GM18508 (cell line): ENCODE measurements around the gene STAT5A.
"Not testable (repeated sequence)": the region's sequence is repeated elsewhere in the genome, so short reads cannot be mapped to it uniquely, and the experiment has no call there.

ENCODE experiments used
- ATAC-seq: cut with Tn5 transposase; IDR thresholded peaks from one replicate; pipeline ENCODE4 v1.9.1; 2021; ENCODE audit warnings: moderate number of reproducible peaks; ENCODE audit not compliant: insufficient read depth, unreplicated experiment

Gene STAT5A

GRCh38 chr17:42283241-42284023, 4.9 kb upstream of the STAT5A start:
- ATAC-seq, result no peak

- ATAC-seq, result no peak
These were observed 4.3 kb upstream of the STAT5A start for GRCh38 chr17:42284024-42284369.

- ATAC-seq, result no peak
These were observed 3.7 kb upstream of the STAT5A start for GRCh38 chr17:42284566-42284965.

- ATAC-seq, result no peak
These were observed 2.8 kb upstream of the STAT5A start for GRCh38 chr17:42285346-42286050.

- no peak for ATAC-seq
These were observed 1.7 kb upstream of the STAT5A start for GRCh38 chr17:42286411-42287221.

- ATAC-seq, result no peak
These were observed 857 bp upstream of the STAT5A start for GRCh38 chr17:42287305-42287976.

GRCh38 chr17:42288803-42289610, 709 bp downstream of the STAT5A start:
- ATAC-seq, result no peak

- no peak for ATAC-seq
These were observed 1.4 kb downstream of the STAT5A start for GRCh38 chr17:42289611-42290181.

GRCh38 chr17:42290577-42290976, 2.3 kb downstream of the STAT5A start:
- ATAC-seq, result no peak

GRCh38 chr17:42291129-42291528, 2.8 kb downstream of the STAT5A start:
- no peak for ATAC-seq

GRCh38 chr17:42294469-42295398, 6.4 kb downstream of the STAT5A start:
- no peak for ATAC-seq

GRCh38 chr17:42296012-42296411, 7.7 kb downstream of the STAT5A start:
- no peak for ATAC-seq

- not testable (repeated sequence) for ATAC-seq
These were observed 9.5 kb downstream of the STAT5A start for GRCh38 chr17:42297775-42298174.

GRCh38 chr17:42299361-42299760, 11.1 kb downstream of the STAT5A start:
- not testable (repeated sequence) for ATAC-seq

GRCh38 chr17:42299913-42300312, 11.6 kb downstream of the STAT5A start:
- not testable (repeated sequence) for ATAC-seq

- no peak for ATAC-seq
These were observed 12.7 kb downstream of the STAT5A start for GRCh38 chr17:42301022-42301421.

- no peak for ATAC-seq
These were observed 15.4 kb downstream of the STAT5A start for GRCh38 chr17:42303694-42304093.
